ENCODE measurements around the gene ACER1.
"Not testable (repeated sequence)": the region's sequence is repeated elsewhere in the genome, so short reads cannot be mapped to it uniquely, and the experiment has no call there.

The ACER1 gene

GRCh38 chr19:6313398-6313969 is 19.9 kb downstream of the ACER1 start:
- Histone ChIP-seq H3K27ac (no peak overlapping the region), H3K27me3 (no peaks in the 10 kb centered on the region), H3K9ac (no peak overlapping the region), H3K36me3 (no peaks in the 10 kb centered on the region), H3K4me1 (no peaks in the 10 kb centered on the region), H3K4me2 (no peak overlapping the region), H4K20me1 (no peaks in the 10 kb centered on the region), H3K4me3 (no peak overlapping the region), H3K9me3 (replicated peaks in 1 of 11) (peaks cover 9 to 29% (median 25%) of the 10 kb centered on the region in 11 experiments; a peak in 19 of 22 replicates)
- no peak for TF ChIP-seq Cebpa-rat (IDR thresholded peaks at IDR 0.05)

GRCh38 chr19:6312018-6312417 is 21.4 kb downstream of the ACER1 start:
- Histone ChIP-seq H3K9ac (no peak overlapping the region), H3K27me3 (no peaks in the 10 kb centered on the region), H3K4me1 (peaks cover 0 to 4% (median 2%) of the 10 kb centered on the region in 10 experiments; a peak in 5 of 20 replicates), H3K36me3 (no peaks in the 10 kb centered on the region), H4K20me1 (no peaks in the 10 kb centered on the region), H3K4me2 (no peak overlapping the region), H3K9me3 (replicated peaks in 1 of 11) (peaks cover 9 to 29% (median 25%) of the 10 kb centered on the region in 11 experiments; a peak in 19 of 22 replicates), H3K27ac (no peak overlapping the region), H3K4me3 (no peak overlapping the region)
- TF ChIP-seq Cebpa-rat (IDR thresholded peaks at IDR 0.05): no peak

DNA sequence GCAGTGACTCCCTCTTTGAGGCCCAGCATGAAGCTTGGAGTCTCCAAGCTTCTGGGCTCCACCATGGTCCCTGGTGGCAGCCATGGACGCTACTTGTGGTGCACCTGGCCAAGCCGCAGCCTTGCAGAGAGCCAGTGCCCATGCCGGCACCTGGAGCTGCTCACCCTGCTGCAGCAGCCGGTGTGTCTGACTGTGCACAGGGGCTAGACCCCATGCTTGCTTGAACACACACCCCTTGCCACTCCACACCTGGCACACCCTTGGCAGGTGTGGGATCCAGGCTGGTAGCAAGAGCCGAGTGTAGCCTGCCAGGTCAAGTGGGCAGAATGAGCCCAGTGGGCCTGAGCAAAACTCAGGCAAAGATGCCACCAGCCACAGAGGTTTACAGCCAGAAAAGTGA is 35.0 kb downstream of the ACER1 start:
- no peaks in the 10 kb centered on the region for H4K20me1 ChIP-seq

GRCh38 chr19:6297202-6297601 is 36.2 kb downstream of the ACER1 start:
- Histone ChIP-seq H3K9me3 (replicated peaks in 1 of 11) (peaks cover 65 to 67% (median 66%) of the 10 kb centered on the region in 11 experiments), H3K4me1 (peaks cover 0 to 7% (median 0%) of the 10 kb centered on the region in 10 experiments; a peak in 6 of 20 replicates), H3K36me3 (no peaks in the 10 kb centered on the region)

More for the DNA sequence above, 35.0 kb downstream of the ACER1 start:
- Histone ChIP-seq H3K9me3 (replicated peaks in 1 of 11) (peaks cover 53 to 55% (median 54%) of the 10 kb centered on the region in 11 experiments), H3K27ac (no peak overlapping the region), H3K36me3 (no peaks in the 10 kb centered on the region), H3K4me1 (peaks cover 0 to 7% (median 0%) of the 10 kb centered on the region in 10 experiments; a peak in 6 of 20 replicates), H3K27me3 (no peaks in the 10 kb centered on the region), H3K4me2 (no peak overlapping the region), H3K9ac (no peak overlapping the region), H3K4me3 (no peak overlapping the region)
- TF ChIP-seq Cebpa-rat (IDR thresholded peaks at IDR 0.05): no peak

DNA sequence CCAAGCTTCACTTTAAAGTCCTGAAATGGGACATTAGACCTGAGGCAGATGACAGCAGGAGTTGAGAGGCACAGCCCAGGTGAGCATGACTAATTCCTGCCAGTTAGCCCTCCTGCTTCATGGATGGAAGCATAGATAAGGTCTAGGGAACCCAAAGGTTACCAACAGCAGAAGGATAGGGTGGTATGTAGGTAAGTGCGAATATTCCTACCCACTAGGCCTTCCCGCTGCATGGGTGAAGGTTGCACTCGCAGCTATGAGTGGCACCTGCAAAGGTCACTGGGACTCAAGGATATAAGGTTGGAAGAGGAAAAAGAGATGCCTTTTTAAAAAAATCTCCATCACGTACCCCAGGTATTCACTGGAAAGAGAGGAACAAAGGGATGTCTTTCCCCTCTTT is 41.4 kb downstream of the ACER1 start:
- Histone ChIP-seq H4K20me1 (no peaks in the 10 kb centered on the region), H3K9me3 (replicated peaks in 1 of 11) (peaks cover 98 to 100% (median 100%) of the 10 kb centered on the region in 11 experiments), H3K27me3 (0 out of 22 replicates have a peak, but pooled peaks cover 0 to 3% (median 0%) of the 10 kb centered on the region in 11 experiments), H3K9ac (no peak overlapping the region), H3K4me1 (peaks cover 0 to under 1% (median 0%) of the 10 kb centered on the region in 10 experiments; a peak in 2 of 20 replicates), H3K4me3 (peak overlapping the region in 5 of 10 experiments; percentile 2 to 35 (median 9); a peak in 5 of 20 replicates), H3K36me3 (peaks cover 0 to 5% (median 0%) of the 10 kb centered on the region in 11 experiments; a peak in 1 of 22 replicates), H3K27ac (no peak overlapping the region), H3K4me2 (no peak overlapping the region)
- no peak for TF ChIP-seq Cebpa-rat (IDR thresholded peaks at IDR 0.05)

More at GRCh38 chr19:6297202-6297601, 36.2 kb downstream of the ACER1 start:
- H3K9ac ChIP-seq: no peak overlapping the region
- no peaks in the 10 kb centered on the region for H4K20me1 ChIP-seq
- H3K27me3 ChIP-seq: no peaks in the 10 kb centered on the region
- peak overlapping the region in 1 of 10 experiments; percentile 42; a peak in 2 of 20 replicates for H3K4me3 ChIP-seq
- no peak for TF ChIP-seq Cebpa-rat (IDR thresholded peaks at IDR 0.05)
- peak overlapping the region in 4 of 11 experiments; percentile 14 to 41 (median 30); a peak in 6 of 22 replicates for H3K4me2 ChIP-seq
- no peak overlapping the region for H3K27ac ChIP-seq

DNA sequence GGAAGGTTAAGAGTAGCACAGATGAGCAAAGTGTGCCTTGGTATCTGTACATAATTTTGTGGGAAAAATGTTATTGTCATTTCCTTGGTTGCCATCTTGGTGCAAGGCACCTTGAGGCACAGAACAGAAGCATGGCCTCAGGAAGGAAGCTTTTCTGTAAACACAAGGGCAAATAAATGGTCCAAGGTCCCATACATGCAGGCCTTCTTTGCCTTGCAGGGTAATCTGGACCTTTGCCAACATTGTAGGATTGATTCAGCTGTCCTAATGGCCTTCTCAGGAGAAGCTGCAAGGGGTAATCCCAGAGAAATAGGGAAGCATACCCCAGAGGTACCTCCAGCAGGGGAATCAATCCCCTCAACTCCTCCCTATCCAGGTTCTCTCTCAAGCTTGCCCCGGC is 44.7 kb downstream of the ACER1 start:
- peaks cover 0 to 8% (median 0%) of the 10 kb centered on the region in 11 experiments; a peak in 1 of 22 replicates for H3K36me3 ChIP-seq
- 0 out of 22 replicates have a peak, but pooled peaks cover 0 to 3% (median 0%) of the 10 kb centered on the region in 11 experiments for H3K27me3 ChIP-seq
- no peak overlapping the region for H3K9ac ChIP-seq
- no peak overlapping the region for H3K4me2 ChIP-seq
- H3K4me1 ChIP-seq: no peaks in the 10 kb centered on the region
- no peak for TF ChIP-seq Cebpa-rat (IDR thresholded peaks at IDR 0.05)
- no peaks in the 10 kb centered on the region for H4K20me1 ChIP-seq
- peaks cover 94 to 100% (median 99%) of the 10 kb centered on the region in 11 experiments for H3K9me3 ChIP-seq (replicated peaks in 1 of 11)
- H3K4me3 ChIP-seq: no peak overlapping the region
- H3K27ac ChIP-seq: no peak overlapping the region

- Histone ChIP-seq H3K9me3 (replicated peaks in 1 of 11) (peaks cover 81 to 97% (median 88%) of the 10 kb centered on the region in 11 experiments), H3K27me3 (0 out of 22 replicates have a peak, but pooled peaks cover 0 to 3% (median 0%) of the 10 kb centered on the region in 11 experiments), H3K4me2 (no peak overlapping the region), H3K27ac (no peak overlapping the region), H3K36me3 (peaks cover 0 to 8% (median 0%) of the 10 kb centered on the region in 11 experiments; a peak in 1 of 22 replicates), H4K20me1 (no peaks in the 10 kb centered on the region), H3K9ac (no peak overlapping the region), H3K4me1 (no peaks in the 10 kb centered on the region), H3K4me3 (peak overlapping the region in 8 of 10 experiments; percentile 6 to 39 (median 30); a peak in 8 of 20 replicates)
- no peak for TF ChIP-seq Cebpa-rat (IDR thresholded peaks at IDR 0.05)
These were observed 46.0 kb downstream of the ACER1 start for GRCh38 chr19:6287269-6287885.

GRCh38 chr19:6286676-6287075 is 46.7 kb downstream of the ACER1 start:
- Histone ChIP-seq H4K20me1 (no peaks in the 10 kb centered on the region), H3K27me3 (0 out of 22 replicates have a peak, but pooled peaks cover 0 to 3% (median 0%) of the 10 kb centered on the region in 11 experiments), H3K9ac (no peak overlapping the region), H3K9me3 (replicated peaks in 1 of 11) (peaks cover 79 to 96% (median 83%) of the 10 kb centered on the region in 11 experiments), H3K36me3 (peaks cover 0 to 8% (median 0%) of the 10 kb centered on the region in 11 experiments; a peak in 1 of 22 replicates), H3K4me3 (peak overlapping the region in 8 of 10 experiments; percentile 6 to 39 (median 19); a peak in 9 of 20 replicates), H3K27ac (no peak overlapping the region), H3K4me2 (no peak overlapping the region), H3K4me1 (no peaks in the 10 kb centered on the region)
- no peak for TF ChIP-seq Cebpa-rat (IDR thresholded peaks at IDR 0.05)

DNA sequence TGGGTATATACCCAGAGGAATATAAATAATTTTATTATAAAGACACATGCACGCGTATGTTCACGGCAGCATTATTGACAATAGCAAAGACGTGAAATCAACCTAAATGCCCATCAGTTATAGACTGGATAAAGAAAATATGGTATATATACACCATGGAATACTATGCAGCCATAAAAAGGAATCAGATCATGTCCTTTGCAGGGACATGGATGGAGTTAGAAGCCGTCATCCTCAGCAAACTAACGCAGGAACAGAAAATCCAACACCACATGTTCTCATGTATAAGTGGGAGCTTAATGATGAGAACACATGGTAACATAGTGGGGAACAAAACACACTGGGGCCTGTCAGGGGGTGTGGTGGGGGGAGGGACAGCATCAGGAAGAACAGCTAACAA is 51.0 kb downstream of the ACER1 start:
- H3K9ac ChIP-seq, H3K4me2 ChIP-seq, H3K27ac ChIP-seq, H3K27me3 ChIP-seq, H3K4me3 ChIP-seq: not testable (repeated sequence)
- peaks cover 15 to 20% (median 19%) of the 10 kb centered on the region in 11 experiments; a peak in 20 of 22 replicates for H4K20me1 ChIP-seq
- peaks cover 36 to 63% (median 47%) of the 10 kb centered on the region in 11 experiments for H3K9me3 ChIP-seq (replicated peaks in 1 of 11)
- peaks cover 0 to 17% (median 7%) of the 10 kb centered on the region in 11 experiments; a peak in 14 of 22 replicates for H3K36me3 ChIP-seq
- peaks cover 15 to 18% (median 16%) of the 10 kb centered on the region in 10 experiments for H3K4me1 ChIP-seq
